ENCODE measurements around the gene TCF23.

- TF ChIP-seq RBBP5 (IDR thresholded peaks at IDR 0.05; ENCODE audit: borderline replicate concordance, low read depth, low read length), result no peak
- TF ChIP-seq CTCF (IDR thresholded peaks at IDR 0.05; ENCODE audit: control extremely low read depth in 1 of 3, insufficient read depth in 1 of 3, low read depth in 1 of 3, low read length in 3 of 3), result no peak
- no peak for TF ChIP-seq CEBPB (IDR thresholded peaks at IDR 0.05; ENCODE audit: low read depth, low read length)
These were observed at the start of gene TCF23 for GRCh38 chr2:27148801-27149439.
